Peyer's patch (tissue), 4 donors: ENCODE results near the gene SORBS2. TPM values are rescaled to one million over a fixed set of nuclear protein-coding genes. Genes with fewer than 3 reads are reported as not detected.

Source experiments
- DNase-seq, 3 donors: peaks; one replicate each; pipeline ENCODE4 v3.0.0-alpha.2; 2017 to 2019
- H3K27ac ChIP-seq, 4 donors: fragments of 200-600 bp; sonication (generic); one replicate each; pipeline ENCODE4 v1.5.1; 2016 to 2019
- H3K27me3 ChIP-seq, 2 donors: fragments of 200-600 bp; sonication (generic); one replicate each; pipeline ENCODE4 v1.5.1; 2019
- H3K36me3 ChIP-seq, 3 donors: fragments of 200-600 bp; sonication (generic); one replicate each; pipeline ENCODE4 v1.5.1; 2016 to 2019
- H3K4me1 ChIP-seq, 4 donors: fragments of 200-600 bp; sonication (generic); one replicate each; pipeline ENCODE4 v1.5.1; 2016 to 2019
- H3K4me3 ChIP-seq, 4 donors: fragments of 200-600 bp; sonication (generic); 1 replicate in 3 of 4; 2 replicates in 1 of 4; pipeline ENCODE4 v1.5.1; 2016 to 2019; ENCODE audit warnings: mild to moderate bottlenecking in 1 of 4
- H3K9me3 ChIP-seq, 4 donors: fragments of 200-600 bp; sonication (generic); one replicate each; pipeline ENCODE4 v1.5.1; 2016 to 2019; ENCODE audit warnings: mild to moderate bottlenecking in 1 of 4
- POLR2A ChIP-seq, 2 donors: fragments of 450-650 bp; IDR thresholded peaks; one replicate each; pipeline ENCODE4 v1.5.1; 2017; ENCODE audit warnings: antibody characterized with exemption in 2 of 2, mild to moderate bottlenecking in 2 of 2, moderate library complexity in 2 of 2
- total RNA-seq, 4 donors: library from RNA; depleted of rRNA; stranded (reverse); fragments of >200 nt; gene quantifications; one replicate each; pipeline ENCODE4 v1.1.0, GENCODE V29; 2016
- TF ChIP-seq, protein P1 (sequence below), 6 experiments: fragments of 450-650 bp in 4 of 6; fragments of 200-600 bp in 2 of 6; sonication (generic) in 1 of 6; IDR thresholded peaks; one replicate each; pipeline ENCODE4 v1.5.1; 2017 to 2019; ENCODE audit warnings: antibody characterized with exemption in 6 of 6, mild to moderate bottlenecking in 3 of 6, moderate library complexity in 1 of 6

SORBS2 gene
- total RNA-seq, 4 donors from 2014 or later: 15.8 to 61.9 (median 53.0) TPM

DNA sequence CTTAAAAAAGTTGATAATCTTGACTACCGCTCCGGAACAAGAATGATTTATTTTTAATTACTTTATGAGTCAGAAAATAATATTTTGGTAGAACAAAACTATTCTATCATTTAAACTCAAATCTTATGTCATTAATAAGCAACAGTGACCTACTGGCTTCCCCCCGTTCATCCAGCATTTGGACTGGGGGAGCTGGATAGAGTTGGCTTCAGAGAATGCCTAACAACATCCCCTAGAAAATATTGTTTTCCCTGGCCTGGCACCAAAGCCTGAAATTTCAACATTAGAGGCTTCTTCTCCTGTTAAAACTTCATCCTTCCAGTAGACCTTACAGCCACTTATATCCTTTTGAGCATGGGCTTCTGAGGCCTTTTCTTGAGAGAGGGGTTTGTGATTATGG is 221.0 kb downstream of the SORBS2 start:
- Histone ChIP-seq H3K36me3 (no peaks in the 10 kb centered on the region), H3K9me3 (no peaks in the 10 kb centered on the region), H3K4me3 (no peak overlapping the region), H3K27ac (no peak overlapping the region), H3K27me3 (no peaks in the 10 kb centered on the region), H3K4me1 (peaks cover 0 to 4% (median 0%) of the 10 kb centered on the region in 4 donors)
- TF ChIP-seq, protein P1, sequence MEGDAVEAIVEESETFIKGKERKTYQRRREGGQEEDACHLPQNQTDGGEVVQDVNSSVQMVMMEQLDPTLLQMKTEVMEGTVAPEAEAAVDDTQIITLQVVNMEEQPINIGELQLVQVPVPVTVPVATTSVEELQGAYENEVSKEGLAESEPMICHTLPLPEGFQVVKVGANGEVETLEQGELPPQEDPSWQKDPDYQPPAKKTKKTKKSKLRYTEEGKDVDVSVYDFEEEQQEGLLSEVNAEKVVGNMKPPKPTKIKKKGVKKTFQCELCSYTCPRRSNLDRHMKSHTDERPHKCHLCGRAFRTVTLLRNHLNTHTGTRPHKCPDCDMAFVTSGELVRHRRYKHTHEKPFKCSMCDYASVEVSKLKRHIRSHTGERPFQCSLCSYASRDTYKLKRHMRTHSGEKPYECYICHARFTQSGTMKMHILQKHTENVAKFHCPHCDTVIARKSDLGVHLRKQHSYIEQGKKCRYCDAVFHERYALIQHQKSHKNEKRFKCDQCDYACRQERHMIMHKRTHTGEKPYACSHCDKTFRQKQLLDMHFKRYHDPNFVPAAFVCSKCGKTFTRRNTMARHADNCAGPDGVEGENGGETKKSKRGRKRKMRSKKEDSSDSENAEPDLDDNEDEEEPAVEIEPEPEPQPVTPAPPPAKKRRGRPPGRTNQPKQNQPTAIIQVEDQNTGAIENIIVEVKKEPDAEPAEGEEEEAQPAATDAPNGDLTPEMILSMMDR (IDR thresholded peaks at IDR 0.05): no peak
- no peak for TF ChIP-seq POLR2A (IDR thresholded peaks at IDR 0.05)
- no peak for DNase-seq

DNA sequence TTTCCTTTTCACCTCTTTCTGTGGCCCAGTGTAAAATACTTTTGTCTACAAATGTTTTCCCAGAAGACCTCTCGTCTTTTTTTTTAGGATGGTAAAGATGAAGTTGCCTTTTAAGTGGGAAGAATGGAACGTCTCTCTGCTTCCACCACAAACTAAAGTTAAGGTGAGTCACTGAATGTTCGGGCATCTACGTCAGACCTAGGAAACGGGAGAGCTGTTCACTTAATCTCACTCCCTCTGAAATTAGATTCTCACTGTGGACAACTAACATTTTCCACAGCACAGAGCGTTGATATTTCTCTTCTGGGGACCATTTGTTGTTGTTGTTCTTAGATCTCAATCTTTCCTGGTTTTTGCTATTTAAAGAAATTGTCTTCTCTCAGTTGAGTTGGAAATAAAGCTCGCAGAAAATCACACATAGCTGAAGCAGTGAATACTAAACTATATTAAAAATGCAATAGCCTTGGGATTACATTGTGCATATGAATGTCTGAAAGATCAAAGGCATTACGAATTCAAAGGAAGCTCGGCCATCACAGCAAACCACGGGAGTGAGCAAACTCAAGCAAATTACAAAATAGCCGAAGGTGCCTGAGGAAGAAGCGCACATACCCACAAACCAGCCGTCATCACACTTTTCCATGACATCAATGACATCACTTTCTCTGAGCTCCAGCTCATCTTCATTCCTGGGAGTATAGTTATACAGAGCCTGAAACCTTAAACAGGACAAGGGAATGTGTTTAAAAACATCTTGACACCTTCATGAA is 222.7 kb downstream of the SORBS2 start:
- Histone ChIP-seq H3K27ac (no peak overlapping the region), H3K27me3 (no peaks in the 10 kb centered on the region), H3K9me3 (no peaks in the 10 kb centered on the region), H3K36me3 (no peaks in the 10 kb centered on the region), H3K4me1 (peaks cover 0 to 4% (median 0%) of the 10 kb centered on the region in 4 donors), H3K4me3 (no peak overlapping the region)
- TF ChIP-seq, protein P1 (IDR thresholded peaks at IDR 0.05): no peak
- TF ChIP-seq POLR2A (IDR thresholded peaks at IDR 0.05): no peak
- no peak for DNase-seq

DNA sequence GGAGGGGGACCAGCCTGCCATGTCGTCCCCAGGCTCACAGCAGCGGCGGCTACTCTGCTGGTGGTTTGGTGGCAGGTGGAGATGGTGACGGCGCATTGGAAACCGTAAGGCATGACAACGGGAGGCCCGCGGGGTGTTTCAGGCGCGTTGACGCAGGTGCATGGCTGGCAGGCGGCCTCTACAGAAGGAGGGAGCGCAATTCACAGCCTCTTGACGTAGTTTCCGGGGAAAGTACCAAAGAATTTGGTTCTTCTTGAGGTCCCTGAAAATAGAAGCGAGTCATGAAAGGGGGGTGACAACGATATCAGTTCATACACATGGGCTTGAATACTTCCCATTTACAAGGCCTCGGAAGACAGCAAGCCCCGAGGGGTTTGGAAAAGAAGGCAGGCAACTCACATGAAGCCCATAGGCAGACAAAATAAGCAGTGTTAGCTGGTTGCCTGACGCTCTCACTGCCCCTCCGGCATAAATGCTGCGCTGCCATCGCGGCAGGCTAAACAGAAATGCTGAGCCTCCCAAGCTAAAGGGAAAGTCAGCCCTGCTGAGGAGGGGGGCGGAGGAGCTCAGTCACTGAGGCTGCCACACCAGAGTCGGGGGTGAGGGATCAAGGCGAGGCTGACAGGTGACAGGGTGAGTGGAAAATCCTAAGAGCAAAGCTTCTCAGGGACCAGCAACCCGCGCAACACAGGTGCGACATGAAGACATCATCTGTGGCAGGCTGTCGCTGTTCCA is 224.4 kb downstream of the SORBS2 start:
- Histone ChIP-seq H3K4me3 (peak overlapping the region in 1 of 4 donors; percentile 9), H3K9me3 (no peaks in the 10 kb centered on the region), H3K36me3 (no peaks in the 10 kb centered on the region), H3K4me1 (peaks cover 0 to 4% (median 0%) of the 10 kb centered on the region in 4 donors), H3K27me3 (no peaks in the 10 kb centered on the region), H3K27ac (peak overlapping the region in 1 of 4 donors; percentile 62)
- DNase-seq: peak in 2 of 3 donors; percentile 38 to 81
- no peak for TF ChIP-seq POLR2A (IDR thresholded peaks at IDR 0.05)
- TF ChIP-seq, protein P1 (IDR thresholded peaks at IDR 0.05): no peak

GRCh38 chr4:185587030-185587426 is 225.0 kb downstream of the SORBS2 start:
- H3K36me3 ChIP-seq: no peaks in the 10 kb centered on the region
- H3K4me1 ChIP-seq: peaks cover 0 to 4% (median 0%) of the 10 kb centered on the region in 4 donors
- no peak overlapping the region for H3K4me3 ChIP-seq
- no peaks in the 10 kb centered on the region for H3K27me3 ChIP-seq
- TF ChIP-seq POLR2A (IDR thresholded peaks at IDR 0.05): no peak
- TF ChIP-seq, protein P1 (IDR thresholded peaks at IDR 0.05): no peak
- H3K27ac ChIP-seq: no peak overlapping the region
- no peaks in the 10 kb centered on the region for H3K9me3 ChIP-seq
- no peak for DNase-seq

DNA sequence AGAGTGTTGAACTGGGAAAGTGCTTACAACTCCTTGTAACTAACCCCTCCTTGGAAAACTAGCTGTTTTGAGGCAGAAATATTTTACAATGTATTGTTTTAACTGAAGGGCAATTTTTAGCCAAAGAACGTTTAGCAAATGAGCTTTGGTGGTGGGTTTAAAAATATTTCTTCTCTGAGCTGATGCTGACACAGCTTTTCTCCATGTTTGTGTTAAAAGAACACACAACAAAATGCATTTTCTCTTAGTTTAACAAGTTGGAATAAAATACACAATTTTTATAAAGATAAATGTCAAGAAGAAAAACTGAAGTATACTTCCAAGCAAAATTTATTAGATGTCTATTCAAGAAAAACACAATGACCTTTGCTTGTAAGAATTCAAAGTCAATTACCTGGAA is 226.8 kb downstream of the SORBS2 start:
- no peak for DNase-seq
- TF ChIP-seq POLR2A (IDR thresholded peaks at IDR 0.05): no peak
- TF ChIP-seq, protein P1 (IDR thresholded peaks at IDR 0.05): no peak
- no peaks in the 10 kb centered on the region for H3K27me3 ChIP-seq
- no peaks in the 10 kb centered on the region for H3K4me1 ChIP-seq
- H3K27ac ChIP-seq: no peak overlapping the region
- no peaks in the 10 kb centered on the region for H3K9me3 ChIP-seq
- no peaks in the 10 kb centered on the region for H3K36me3 ChIP-seq
- H3K4me3 ChIP-seq: no peak overlapping the region
